Measurements from ENCODE around the gene UAP1.
A peak's percentile ranks its signal among the peaks of the same experiment; 100 is the strongest.

The UAP1 gene

DNA sequence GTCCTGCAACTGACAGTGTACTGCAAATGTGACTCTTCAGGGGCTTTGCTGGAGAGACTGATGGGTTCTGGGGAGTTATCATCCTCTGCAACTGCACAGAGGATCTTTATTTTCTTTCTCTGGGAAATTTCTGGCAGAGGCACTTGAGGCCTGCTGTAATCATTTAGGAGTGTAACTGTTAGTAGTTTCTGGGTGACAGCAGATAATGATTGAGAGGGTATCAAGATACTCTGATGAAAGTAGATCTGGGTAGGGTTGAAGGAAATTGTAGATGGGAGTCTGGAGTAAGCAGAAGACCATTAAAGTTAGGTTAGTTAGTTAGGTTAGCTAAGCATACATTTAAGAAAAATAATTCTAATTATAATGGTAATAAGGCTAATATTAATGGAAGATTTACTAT lies 59.7 kb downstream of the UAP1 start:
- no peak for DNase-seq

DNA sequence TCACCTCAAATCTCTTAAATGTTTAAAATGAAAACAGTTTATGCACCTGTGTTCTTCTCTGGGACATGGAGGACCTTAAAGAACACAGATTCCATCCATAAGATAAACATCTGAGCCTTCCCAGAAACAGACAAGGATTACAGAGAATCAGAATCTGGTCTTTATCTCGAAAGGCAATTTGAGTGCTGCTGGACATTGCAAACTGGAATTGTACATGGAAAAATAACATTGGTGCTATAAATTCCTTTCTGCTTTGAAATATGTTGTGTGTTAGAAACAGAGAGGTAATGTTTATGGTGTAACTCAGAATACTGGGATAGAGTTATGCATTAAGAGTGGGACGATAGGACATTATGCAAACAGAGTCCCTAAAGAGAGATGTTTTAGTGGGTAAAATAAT lies 64.2 kb downstream of the UAP1 start:
- no peak for DNase-seq

DNA sequence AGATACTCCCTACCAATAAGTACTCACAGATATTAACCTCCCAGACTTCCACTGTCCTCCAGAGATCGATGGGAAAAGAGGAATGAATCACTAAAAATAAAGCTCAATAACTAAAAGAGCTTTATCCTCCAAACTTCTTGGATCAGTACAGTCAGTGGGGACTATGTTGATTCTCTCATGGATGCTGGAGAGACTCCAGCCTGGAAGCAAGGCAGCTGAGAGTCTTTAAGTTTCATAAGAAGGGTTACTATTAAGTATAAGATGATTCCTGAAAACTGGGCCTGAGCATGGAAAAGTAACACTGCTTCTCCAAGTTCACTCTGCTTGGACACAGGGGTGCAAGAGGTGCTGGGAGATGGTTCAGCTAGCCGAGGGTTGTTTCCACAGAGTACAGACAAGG lies 64.6 kb downstream of the UAP1 start:
- peak; percentile 82 for DNase-seq

DNA sequence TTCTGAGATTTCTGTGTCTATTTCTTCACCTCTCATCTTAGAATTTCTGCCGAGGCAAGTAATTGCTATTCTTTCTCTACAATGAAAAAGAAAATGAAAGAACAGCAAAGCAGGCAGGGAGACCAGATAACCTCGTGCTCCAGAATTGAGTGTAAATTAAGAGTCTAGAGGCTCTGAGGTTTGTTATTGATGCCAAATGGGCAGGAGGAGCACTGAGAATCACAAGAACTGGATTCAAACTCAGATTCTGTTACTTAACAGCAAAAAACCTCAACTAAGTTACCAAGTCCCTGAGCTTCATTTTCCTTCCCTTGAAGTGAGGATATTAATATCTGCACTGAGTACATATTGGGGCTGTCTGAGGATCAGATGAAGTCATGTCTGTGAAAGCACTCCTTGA lies 65.2 kb downstream of the UAP1 start:
- no peak for DNase-seq

DNA sequence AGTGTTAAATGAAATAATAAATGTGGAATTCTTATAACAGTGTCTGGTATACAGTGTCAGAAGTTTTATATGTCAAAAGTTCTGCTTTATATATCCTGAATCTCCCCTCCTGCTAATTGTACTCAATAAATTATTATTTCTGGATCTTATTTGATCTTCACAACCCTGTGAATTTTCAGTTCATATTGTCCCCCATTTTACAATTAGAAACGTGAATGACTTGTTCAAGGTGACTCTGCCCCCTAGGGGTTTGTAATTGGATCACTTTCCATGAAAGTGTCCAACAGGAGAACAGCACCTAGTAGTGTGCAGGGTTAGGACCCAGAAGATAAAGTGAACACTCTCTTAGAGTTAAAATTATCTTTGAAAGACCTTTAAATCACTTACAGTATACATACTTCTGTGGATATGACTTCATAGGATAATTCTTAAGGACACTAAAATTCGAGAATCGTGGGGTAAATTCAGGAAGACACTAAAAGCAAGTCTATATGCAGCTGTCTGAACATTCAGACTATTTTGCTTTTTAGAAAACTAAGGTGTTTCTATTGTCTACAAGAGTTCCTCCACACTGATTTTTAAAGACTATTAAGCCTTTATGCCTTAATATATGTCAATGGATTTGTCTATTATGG lies 66.3 kb downstream of the UAP1 start:
- DNase-seq: no peak

DNA sequence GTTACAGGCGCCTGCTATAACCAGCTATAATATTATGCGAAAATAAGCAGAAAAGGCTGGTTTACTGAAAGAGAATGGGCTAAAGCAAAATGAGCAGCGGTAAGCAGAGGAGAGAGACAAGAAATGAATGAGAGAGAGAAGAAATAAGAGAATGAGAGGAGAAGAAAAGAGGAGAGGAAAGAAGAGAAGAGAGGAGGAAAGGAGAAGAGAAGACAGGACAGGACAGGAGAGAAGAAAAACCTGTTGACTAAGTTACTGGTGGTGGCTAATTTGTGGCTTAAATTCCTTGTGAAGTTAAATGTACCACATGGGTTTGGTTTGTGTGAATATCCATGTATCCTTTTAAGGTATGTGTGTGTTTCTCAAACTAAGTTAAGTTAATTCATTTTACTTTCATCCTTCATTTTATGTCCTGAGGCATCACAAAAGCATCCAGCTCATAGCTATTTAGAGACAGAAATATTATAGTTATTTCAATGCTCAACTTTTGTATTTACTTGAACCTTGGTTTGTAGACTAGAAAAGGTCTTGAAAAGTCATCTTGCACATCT lies 67.6 kb downstream of the UAP1 start:
- no peak for DNase-seq

DNA sequence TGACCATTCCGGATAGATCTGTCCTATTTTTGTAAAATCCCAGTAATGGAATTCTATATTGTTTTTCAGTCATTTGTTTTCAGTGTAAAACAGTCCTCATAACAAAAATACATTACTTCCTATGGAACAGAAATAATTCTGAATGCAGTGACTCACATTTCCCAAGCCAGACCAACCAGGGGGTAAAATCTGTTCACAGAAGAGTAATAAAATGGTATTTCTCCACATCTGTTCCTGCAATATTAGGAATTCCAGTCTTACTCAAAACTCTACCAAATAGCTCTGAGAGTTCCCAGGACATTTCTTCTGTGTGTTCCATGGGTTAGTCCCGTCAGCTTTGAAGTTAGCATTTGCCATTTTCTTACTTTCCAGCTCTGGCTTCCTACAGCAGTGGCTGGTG lies 68.1 kb downstream of the UAP1 start:
- DNase-seq: no peak

DNA sequence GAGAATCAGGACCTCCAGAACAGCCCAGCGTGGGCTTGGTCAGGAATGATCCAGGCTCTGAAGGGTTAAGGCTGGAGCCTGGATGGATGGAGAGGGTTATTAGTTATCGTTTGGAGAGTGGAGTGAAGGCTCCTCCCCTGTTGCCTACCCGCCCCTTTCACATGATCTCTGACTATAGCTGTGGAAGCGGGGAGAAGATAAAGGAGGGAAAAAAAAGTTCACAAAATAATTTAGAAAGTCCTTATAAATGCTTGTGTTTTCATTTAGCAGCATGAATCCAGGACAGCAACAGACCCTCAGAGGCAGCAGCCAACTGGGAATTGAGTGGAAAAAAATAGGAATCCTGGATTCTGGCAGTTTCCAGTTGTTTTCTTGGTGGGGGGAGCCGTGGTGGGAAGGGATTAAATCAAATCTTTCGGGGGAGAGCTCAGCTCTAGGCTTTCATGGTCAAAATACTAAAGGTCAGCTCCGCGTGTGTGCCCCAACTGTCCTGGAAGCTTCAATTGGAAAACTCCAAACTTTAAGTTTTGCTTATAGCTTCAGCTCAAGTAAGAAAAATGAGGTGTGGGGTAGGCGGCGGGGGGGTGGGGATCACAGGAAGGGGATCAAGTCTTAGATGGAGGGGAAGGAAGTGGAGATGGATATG lies 70.1 kb downstream of the UAP1 start:
- DNase-seq: peak; percentile 77

DNA sequence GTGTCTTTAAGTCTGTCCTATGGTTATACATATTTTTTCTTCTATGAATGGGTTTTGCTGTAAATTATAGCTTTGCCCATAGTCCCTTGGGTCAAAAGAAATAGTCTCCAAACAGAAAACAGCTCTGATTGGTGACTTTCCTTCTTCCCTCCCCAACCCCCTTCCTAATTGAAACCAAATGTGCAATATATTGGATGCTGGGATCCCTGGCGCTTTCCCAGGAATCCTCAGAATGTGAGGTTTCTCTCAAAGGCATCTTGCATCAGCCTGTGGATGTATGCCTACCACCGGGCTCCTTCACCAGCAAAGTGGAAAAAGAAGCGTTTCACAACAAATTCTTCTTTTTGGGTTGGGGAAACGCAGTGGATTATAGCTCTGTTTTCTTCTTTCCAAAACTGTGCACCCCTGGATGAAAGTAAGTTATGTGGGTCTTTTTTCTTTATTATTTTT lies 70.7 kb downstream of the UAP1 start, which contains the start of gene DDR2:
DDR2 (plus strand) TSS at position 248 of the 450 bp plus-strand sequence. CDS start 86,600 bp downstream, outside the sequence.
- peak; percentile 93 for DNase-seq

DNA sequence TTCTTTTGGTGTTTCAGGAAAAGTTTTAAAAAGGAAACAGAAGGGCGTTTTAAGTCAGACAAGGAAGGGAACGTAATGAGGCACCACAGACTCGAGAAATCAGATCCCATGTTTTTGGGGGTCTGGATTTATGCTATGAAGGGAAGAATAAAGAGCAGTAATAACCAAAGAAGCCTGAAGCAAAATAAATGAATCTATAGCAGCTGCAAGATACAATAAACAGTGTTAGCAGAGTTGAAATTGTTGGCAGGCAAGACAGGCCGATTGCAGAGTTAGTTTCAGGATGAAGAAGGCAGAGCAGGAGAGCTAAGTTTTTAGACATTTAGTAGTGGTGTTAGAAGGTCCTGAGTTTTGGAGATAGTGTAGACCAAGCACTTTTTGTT lies 71.2 kb downstream of the UAP1 start:
- DNase-seq: no peak

DNA sequence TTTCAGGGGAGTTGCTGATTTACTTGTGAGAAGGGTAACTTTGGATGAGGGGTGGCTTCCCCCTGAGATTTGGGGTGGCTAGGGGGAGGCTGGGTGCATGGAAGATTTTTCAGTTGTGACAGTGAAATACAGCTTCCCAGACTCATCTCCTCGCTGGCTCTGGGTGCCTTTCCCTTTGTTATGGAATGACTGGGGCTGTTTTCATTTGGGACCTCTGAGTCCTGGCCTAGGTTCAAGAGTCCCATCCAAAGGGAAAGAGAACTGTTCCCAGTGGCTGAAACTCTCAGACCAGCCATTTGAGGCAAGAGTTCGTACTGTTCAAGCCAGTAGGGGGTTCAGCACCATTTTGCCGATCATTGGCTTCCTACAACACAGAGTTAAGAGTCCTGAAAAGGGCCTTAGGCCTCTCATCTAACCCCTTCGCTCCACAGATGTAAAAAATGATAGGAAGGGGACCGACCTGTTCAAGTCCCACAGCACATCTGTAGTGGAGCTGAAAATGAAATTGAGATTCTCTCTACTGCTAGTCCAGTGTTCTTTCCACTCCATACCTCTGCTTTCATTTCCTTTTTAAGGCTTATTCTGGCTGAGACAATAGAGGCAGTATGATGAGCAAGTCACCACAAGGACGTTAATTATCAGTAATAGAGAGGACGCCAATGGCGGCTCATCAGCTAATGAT lies 71.7 kb downstream of the UAP1 start:
- peak; percentile 43 for DNase-seq

DNA sequence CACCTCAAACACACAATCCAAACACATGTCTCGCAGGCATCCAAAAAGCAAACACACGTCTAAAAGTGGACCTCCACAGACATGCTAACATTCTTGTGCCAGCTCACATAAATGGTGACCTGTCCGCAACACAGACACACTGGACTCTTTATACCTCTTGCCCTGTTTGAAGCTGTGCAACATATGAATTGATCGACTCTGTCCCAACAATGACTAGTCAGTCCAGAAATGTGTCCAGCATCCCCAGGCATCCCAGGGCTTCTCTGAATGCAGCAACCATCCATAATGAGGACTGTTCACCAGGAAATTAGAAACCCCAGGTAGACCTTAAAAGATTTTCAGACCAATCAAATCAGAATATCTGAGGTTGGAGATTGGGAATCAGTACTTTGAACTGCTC lies 73.9 kb downstream of the UAP1 start:
- no peak for DNase-seq

DNA sequence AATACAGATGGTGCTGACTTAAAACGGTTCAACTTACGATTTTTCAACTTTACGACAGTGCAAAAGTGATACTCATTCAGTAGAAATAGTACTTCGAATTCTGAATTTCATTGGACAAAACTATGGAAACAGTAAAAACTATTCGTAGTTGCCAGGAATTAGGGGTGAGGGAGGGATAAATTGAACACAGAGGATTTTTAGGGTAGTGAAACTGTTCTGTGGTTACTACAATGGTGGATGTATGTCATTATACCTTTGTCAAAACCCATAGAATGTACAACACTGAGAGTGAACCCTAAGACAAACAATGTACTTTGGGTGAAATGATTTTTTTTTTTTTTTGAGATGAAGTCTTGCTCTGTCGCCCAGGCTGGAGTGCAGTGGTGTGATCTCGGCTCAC lies 78.2 kb downstream of the UAP1 start:
- no peak for DNase-seq

DNA sequence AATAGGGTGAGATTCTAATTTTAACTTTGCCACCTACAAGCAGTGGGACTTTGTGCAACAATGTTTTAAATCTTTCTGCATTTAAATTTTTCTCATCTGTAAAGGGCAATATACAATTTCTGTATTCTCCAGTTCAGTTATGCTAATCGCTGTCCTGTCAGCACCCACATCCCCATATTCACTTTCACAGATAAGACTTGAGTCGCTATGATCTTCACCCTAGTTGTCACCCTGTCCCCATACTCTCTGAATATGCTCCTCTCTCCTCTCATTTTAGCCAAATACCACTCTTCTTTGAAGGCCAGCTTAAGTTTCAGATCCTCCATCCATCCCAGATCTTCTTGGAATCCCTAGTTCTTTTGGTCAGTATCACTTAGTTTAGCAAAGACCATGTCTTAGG lies 79.6 kb downstream of the UAP1 start:
- DNase-seq: no peak

DNA sequence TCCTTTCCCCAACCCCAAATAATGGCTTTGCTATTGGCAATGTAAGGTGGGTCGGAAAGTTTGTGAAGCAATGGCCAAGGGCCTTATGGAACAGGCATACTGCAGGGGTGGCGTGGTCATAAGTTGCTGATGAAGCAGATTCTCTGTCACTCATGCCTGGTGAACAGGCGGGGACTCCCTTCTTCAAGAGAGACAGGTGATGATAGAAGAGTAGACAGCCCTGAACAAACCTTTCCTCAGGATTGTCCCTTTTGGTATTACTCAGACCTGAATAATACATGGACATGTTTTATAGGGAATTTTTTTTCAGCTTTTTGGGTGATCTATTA lies 83.4 kb downstream of the UAP1 start:
- DNase-seq: no peak

DNA sequence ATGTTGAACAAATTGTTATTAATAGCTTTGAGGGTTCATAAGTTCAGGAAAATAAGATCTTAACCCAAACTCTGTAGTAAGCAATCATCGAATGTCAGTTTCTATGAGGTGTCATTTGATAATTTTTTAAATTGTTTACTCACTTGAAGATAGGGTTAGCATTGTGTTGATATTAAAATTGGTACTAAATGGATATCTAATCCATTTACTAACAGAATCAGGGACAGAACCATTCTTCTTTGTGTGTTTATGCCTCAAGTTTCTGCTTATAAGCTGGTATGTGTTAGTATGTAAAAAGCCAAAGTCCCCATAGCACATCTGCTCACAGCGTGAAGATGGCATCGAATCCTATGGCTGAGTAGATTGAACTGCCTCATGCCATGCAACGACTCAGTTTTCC lies 84.1 kb downstream of the UAP1 start:
- DNase-seq: no peak

DNA sequence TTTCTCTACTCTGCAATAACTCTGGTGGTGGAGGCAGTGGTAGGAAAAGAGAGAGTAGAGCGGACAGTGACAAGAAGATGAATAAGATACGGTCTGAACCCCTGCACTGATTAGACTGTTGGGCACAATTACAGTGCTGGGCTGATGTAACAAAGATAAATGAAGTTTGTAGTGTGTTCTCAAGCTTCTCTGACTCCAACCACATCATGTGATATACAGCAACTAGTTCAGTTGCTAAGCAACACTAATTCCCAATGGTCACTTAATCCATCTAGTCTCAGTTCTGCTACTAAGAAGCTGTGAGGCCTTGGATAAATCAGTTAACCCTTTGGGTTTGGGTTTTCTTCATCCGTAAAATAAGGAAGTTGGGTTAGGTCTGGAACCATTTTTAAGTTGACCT lies 88.1 kb downstream of the UAP1 start:
- DNase-seq: no peak
